Ishikawa (cell line): ENCODE results near the gene TRIB2.

Experiments
- CEBPB ChIP-seq: IDR thresholded peaks from 2 replicates; pipeline ENCODE4 v1.6.1; 2012
- RAD21 ChIP-seq: IDR thresholded peaks from 2 replicates; pipeline ENCODE4 v1.6.1; 2012; ENCODE audit warnings: low read depth
- TEAD4 ChIP-seq: IDR thresholded peaks from 2 replicates; pipeline ENCODE4 v1.6.1; 2012
- ZBTB7A ChIP-seq: IDR thresholded peaks from 2 replicates; pipeline ENCODE4 v1.6.1; 2012; ENCODE audit warnings: low read depth

GRCh38 chr2:12720278-12720620, 3.5 kb downstream of the TRIB2 start:
- TF ChIP-seq RAD21, result no peak
- TF ChIP-seq CEBPB, result no peak
- no peak for TF ChIP-seq TEAD4
- TF ChIP-seq ZBTB7A, result no peak
